Heart left ventricle (tissue), 13 donors: ENCODE measurements around the gene PPM1L.

Experiments
- POLR2A ChIP-seq, 2 donors: fragments of 450-650 bp; IDR thresholded peaks; one replicate each; pipeline ENCODE4 v1.6.1; 2017; ENCODE audit warnings: antibody characterized with exemption in 2 of 2, mild to moderate bottlenecking in 2 of 2, moderate library complexity in 2 of 2
- TF ChIP-seq, protein P1 (sequence below), 12 donors: fragments of 200-600 bp; sonication (generic) in 4 of 12; IDR thresholded peaks; one replicate each; pipeline versions ENCODE4 v1.5.0 to v1.8.0; 2018 to 2022; ENCODE audit warnings: antibody characterized with exemption in 12 of 12, mild to moderate bottlenecking in 5 of 12
- donor health status: ischemic (EF 13 %, LVEDD 7.1; RV severe dilation, severe dysfunction).
- donor health status: DM: no; HTN: yes; CAD: no.
- donor health status: DM: no; HTN: no; CAD: no.
- donor health status: ischemic (EF 25% LVEDD 6.9; RV normal size, moderate dysfunction).
- donor health status: ischemic (EF 25% LVEDD 5.7; RV mildly dilated, moderate dysfunction).
- donor health status: ischemic (EF 35%, LVEDD 5.7; RV mildly dilated, moderate dysfunction).
- donor health status: nonischemic (EF 11% LVEDD 7.7; RV severe dilation, severe dysfunction).
- donor health status: DM: yes; HTN: yes; CAD: no.
- donor health status: PGD.
- donor health status: ischemic (EF 29% LVEDD 5.4; RV normal size, mild dysfunction).
- donor health status: nonischemic (EF 23%, LVEDD 6.1; RV moderate dilation, normal function).

DNA sequence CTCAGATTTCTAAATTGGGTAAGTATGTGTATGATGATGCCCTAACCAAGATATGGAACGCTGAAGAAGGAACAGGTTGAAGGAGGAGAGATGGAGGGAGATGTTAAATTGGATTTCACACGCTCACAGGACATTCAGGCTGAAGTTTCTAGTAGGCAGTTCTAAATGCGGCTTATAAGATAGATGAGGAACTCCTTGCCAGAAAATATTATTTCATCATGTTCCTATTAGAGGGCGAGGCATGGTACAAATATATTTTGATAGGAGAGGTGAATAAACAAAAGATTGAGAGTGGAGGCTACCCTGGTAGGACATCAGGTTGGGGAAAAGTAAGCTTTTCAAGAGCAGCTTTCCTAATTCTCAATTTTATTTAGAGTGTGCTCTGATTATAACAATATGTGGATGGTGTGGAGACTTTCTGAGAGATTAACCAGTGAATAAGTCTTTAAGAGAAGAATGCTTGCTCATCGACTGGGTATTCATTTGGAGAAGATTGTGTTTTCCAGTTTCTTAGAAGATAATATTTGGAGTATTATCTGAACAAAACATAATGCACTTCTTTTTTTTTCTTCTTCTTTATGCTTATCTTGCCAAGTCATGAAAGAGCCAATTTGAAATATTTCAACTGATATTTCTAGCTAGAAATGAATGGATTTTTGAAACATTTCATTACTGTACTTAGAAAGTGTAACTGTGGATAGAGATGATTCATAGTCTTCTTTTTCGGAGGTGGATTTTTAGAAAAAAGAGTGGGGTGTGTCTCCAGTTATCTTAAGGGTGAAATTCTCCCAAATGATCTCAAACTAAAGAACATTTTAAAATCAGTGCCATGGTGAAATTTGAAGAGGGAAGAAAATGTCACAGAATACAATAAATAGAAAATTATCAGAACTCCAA, 260.6 kb downstream of the PPM1L start:
- TF ChIP-seq, protein P1, sequence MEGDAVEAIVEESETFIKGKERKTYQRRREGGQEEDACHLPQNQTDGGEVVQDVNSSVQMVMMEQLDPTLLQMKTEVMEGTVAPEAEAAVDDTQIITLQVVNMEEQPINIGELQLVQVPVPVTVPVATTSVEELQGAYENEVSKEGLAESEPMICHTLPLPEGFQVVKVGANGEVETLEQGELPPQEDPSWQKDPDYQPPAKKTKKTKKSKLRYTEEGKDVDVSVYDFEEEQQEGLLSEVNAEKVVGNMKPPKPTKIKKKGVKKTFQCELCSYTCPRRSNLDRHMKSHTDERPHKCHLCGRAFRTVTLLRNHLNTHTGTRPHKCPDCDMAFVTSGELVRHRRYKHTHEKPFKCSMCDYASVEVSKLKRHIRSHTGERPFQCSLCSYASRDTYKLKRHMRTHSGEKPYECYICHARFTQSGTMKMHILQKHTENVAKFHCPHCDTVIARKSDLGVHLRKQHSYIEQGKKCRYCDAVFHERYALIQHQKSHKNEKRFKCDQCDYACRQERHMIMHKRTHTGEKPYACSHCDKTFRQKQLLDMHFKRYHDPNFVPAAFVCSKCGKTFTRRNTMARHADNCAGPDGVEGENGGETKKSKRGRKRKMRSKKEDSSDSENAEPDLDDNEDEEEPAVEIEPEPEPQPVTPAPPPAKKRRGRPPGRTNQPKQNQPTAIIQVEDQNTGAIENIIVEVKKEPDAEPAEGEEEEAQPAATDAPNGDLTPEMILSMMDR (IDR thresholded peaks at IDR 0.05) = no peak
- no peak for TF ChIP-seq POLR2A (IDR thresholded peaks at IDR 0.05)
